CD4-positive, alpha-beta T cell treated with Interleukin-12 subunit alpha and Interleukin-12 subunit beta, for 1 hour (primary cell): ENCODE results near the gene WDR35.

Source experiments
- DNase-seq: peaks from one replicate; pipeline ENCODE4 v3.0.0-alpha.2; 2020

The WDR35 gene

DNA sequence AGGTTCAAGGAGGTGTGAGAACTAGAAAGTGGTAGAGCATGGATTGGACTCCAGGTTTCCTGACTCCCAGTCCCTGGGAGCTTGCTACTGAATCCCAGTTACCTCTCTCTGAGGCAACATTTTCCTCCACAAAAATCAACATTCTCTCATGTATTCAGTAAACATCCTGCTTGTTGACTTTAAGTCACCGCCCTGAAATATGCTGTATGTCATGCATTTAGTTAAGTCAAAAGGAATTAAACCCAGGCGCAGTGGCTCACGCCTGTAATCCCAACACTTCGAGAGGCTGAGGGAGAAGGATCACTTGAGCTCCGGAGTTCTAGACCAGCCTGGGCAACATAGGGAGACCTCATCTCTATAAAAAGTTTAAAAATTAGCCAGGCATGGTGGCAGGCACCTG is 18.8 kb upstream of the WDR35 start:
- DNase-seq = no peak

DNA sequence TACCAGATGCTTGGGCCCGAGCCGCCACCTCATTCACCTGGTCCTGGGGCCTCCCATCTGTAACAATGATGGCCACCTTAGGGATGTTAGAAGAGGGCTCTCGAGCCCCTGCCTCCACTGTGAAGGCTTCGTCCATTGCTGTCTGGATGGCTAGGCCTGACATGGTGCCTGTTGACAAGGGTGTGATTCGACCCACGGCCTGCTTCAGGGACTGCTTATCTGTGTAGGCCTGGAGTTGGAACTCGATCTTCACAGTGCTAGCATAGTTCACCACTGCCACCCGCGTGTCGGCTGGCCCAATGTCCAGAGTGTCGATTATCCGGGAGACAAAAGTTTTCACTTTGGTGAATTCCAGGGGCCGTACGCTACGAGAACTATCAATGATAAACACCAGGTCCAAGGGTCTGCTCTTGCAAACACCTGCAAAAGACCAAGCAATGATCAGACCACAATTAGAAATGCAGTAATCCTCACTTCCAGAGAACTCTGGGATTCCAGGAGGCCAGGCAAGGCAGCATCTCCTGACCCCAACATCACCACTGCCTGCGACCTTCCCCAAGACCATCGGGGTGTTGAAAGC is 16.1 kb upstream of the WDR35 start:
- no peak for DNase-seq

GRCh38 chr2:20005067-20005627 is 15.2 kb upstream of the WDR35 start:
- no peak for DNase-seq

DNA sequence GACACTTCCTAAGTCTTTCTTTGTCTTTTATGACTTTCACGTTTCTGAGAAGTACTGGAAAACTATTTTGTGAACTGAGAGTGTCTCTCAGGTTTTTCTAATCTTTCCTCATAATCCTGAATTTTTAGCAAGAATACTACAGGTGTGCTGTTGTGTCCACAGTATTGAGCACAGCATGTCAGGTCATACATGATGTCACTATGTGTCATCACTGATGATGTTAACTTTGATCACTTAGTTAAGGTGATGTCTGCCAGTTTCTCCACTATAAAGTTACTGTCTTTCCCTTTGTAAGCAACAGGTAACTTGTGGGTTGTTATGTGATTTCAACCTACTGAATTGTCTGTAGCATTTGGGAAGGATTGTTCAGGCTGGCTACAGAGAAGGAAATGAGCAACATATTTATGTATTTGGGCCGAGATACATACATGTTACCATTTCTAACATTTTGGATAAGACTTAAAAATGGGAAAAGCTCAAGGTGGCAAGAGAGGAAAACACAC is 11.5 kb upstream of the WDR35 start:
- DNase-seq = no peak

GRCh38 chr2:19993731-19994130 is 3.8 kb upstream of the WDR35 start:
- no peak for DNase-seq

GRCh38 chr2:19991895-19992294 is 2.0 kb upstream of the WDR35 start:
- DNase-seq = no peak

GRCh38 chr2:19990416-19990728 is 467 bp upstream of the WDR35 start:
- no peak for DNase-seq

- no peak for DNase-seq
Measured at GRCh38 chr2:19989342-19989666, 601 bp downstream of the WDR35 start.

DNA sequence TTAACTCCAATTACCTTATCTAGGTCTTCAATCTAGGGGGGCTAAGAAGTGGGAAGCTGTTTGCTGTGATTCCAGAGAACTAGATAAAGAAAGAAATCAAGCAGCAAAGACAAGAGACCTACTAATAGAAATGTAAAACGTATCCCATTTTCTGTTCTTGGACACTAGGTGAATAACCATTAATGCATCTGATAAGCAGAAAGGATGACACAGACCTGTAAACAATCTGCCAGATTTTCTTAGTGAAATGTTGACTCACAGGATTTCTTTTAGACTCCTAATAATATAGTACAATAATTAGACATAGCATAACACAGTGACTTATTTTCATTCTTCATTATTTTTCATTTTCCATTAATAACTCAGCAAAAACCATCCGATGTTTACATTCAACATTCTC is 1.3 kb downstream of the WDR35 start:
- DNase-seq = no peak

DNA sequence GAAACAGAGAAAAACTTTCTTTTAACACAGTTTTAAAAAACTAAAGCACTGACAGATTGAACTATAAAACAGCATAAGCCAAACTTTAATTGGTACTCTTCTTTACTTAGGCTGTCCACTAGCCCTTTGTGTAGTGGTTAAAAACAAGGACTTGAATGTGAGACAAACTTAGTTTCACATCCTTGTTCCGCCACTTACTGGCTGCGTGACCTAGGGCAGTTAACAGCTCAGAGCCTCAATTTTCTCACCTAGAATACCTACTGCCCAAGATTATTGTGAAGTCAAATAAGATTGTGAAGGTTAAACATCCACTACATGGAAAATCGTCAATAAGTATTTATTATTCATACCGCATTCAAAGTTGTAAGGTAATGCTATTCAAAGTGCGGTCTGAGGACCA is 2.0 kb downstream of the WDR35 start:
- DNase-seq = no peak

DNA sequence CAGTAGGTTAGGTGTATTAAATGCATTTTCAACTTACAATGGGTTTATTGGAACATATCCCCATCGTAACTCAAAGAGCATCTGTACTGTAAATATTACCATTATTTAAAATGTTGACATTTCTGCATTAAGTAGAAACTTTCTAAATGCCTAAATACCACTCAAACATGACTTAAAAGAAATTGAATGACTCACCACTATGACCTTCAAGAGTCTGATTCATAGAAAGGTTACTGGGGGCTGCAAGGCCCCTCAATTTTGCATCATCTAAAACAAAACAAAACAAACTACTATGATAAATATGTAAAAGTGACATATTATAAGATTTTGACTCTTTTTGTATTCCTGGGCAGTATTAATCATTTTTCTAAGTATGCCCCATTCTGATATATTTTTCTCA is 7.6 kb downstream of the WDR35 start:
- no peak for DNase-seq

GRCh38 chr2:19979932-19980331 is 10.0 kb downstream of the WDR35 start:
- DNase-seq = no peak

- DNase-seq = no peak
Measured at GRCh38 chr2:19973466-19973865, 16.4 kb downstream of the WDR35 start.

GRCh38 chr2:19971691-19972090 is 18.2 kb downstream of the WDR35 start:
- peak; percentile 27 for DNase-seq

DNA sequence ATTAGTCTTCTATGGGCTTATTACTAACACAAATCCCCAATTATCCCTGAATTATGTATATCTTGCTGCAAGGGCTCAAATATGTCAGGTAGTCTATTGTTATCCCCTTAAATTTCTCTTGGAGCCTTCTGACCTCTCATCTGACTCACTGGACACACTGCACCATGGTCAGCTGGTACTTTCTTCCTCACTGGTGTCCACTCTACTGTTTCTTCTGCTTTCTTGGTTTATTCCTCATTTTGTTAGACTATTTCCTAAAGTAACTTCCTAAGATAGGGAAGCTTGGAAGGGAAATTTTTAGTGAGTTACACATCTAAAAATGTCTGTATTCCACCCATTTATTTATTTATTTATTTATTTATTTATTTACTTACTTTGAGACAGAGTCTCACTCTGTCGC is 26.5 kb downstream of the WDR35 start:
- DNase-seq = no peak

GRCh38 chr2:19955544-19956422 is 34.1 kb downstream of the WDR35 start:
- peak; percentile 59 for DNase-seq

- no peak for DNase-seq
Measured at GRCh38 chr2:19949071-19949470, 40.8 kb downstream of the WDR35 start.

DNA sequence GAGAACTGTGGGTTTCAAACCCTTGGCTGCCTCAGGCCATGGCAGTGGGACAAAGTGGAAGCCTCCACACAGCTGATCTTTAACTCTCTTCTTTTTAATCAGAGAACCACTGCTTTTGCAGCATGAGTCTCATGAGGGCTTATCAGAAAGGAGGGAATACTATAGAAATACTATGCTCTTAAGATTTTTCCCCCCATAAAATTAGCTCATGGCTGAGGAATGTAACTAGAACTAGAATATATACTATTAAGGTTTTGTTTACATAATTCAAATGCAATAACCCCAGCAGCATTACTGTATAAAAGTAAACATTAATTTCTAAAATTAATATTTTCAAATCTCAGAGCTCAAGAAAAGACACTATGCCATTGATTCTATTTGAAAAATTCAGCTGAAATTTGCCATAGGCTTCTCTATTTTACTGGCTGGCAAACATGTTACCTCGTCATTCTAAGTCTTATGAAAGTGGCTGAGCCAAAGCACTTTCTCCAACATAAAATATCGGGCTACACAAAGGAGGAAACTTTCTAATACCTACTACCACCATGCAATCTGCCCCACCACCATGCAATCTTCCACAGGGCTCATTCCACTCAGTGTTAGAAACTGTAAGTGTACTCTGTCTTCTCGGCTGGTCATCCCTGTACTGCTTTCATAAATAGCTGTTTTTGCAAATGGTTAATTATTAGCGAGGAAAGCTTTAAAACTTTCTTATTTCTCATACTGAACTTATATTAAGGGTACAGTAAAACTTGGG is 42.5 kb downstream of the WDR35 start:
- no peak for DNase-seq

DNA sequence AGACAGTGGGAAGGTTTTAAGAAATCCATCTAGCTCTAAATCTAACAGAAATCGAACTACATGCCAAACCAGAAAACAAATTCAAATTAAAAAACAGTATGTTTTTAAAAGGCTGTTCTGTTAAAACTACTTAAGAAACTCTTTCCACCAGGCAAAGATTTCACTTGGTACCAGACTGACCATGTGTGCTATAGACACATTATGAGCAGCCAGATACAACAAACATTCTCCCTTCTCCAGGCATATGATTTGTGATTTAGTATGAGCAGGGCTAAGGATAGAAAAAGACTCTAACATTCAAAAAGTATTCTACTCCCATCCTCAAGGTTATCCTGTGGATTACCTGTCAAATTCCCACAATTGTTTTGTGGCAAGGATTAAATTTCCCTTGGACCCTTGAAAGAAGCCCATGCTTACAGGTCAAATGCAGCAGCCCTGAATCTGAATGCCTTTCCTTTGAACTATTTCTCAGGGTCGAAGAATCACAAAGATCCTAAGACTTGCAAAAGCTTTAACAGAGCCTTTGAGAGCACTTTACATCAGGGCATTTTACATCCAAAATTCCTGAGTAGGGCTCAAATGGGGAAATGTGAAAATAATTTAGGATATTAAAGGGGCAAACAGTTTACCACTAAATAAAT is 45.6 kb downstream of the WDR35 start:
- no peak for DNase-seq

DNA sequence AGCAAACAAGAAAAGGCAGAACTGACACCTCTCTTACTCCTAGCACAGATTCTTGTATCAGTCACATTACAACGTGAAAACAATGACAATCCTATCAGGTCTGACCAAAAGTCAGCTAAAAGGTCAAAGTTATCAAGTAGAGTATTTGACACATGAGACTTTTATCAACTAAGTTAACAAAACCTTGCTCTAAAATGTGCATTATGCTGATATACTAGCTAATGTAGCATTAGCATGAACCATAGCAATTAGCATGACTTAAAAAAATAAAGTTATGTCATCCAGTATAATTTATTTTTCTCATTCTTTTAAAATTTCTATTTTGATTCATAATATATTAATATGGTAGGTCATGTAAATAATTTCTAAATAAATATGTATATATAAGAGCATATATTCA is 46.7 kb downstream of the WDR35 start:
- DNase-seq = no peak

DNA sequence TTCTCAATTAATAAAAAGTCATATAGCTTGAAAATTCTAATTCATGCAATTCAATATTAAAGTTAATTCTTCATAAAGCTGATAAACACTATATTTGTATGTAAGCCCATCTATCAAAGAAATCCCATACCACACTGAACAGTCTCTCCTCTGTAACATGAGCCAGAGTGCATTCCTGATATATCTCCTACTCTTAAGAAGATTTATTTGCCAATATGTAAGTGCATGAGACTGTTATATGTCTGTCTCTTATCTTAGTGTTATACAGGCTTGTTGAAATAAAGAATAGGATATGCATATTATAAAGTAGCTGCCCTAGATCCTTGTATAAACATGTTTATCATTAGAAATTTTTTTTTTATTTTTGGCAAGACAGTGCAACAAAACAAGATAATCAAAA is 47.7 kb downstream of the WDR35 start:
- DNase-seq = no peak

GRCh38 chr2:19937004-19937403 is 52.9 kb downstream of the WDR35 start:
- no peak for DNase-seq

- DNase-seq = no peak
Measured at GRCh38 chr2:19936203-19936602, 53.7 kb downstream of the WDR35 start.
